ENCODE data around the gene ABCA7. TPM values are rescaled to one million over a fixed set of nuclear protein-coding genes. Genes with fewer than 3 reads are reported as not detected.

The ABCA7 gene
- total RNA-seq, 2 experiments from 2014 or later = 28.3 to 29.3 TPM

GRCh38 chr19:1015061-1015781, 24.7 kb upstream of the ABCA7 start:
- Mint-ChIP-seq H3K4me3 (no peak overlapping the region), H3K27ac (no peak overlapping the region), H3K36me3 (peaks cover 6% of the 10 kb centered on the region), H3K27me3 (no peaks in the 10 kb centered on the region), H3K9me3 (no peaks in the 10 kb centered on the region), H3K4me1 (ENCODE audit: low read depth) (peaks cover 39% of the 10 kb centered on the region)
- intact Hi-C loops (cut with micrococcal nuclease) = no loop called here
- POLR2A ChIA-PET = no interaction called here
- CTCF ChIA-PET = no interaction called here
- DNase-seq = no peak

- H3K9me3 Mint-ChIP-seq = no peaks in the 10 kb centered on the region
- peaks cover 6% of the 10 kb centered on the region for H3K36me3 Mint-ChIP-seq
- no peak overlapping the region for H3K27ac Mint-ChIP-seq
- intact Hi-C loops (cut with micrococcal nuclease) = no loop called here
- ChIA-PET CTCF (no interaction called here), POLR2A (no interaction called here)
- peak; percentile 26 for DNase-seq
- H3K4me1 Mint-ChIP-seq (ENCODE audit: low read depth) = peaks cover 39% of the 10 kb centered on the region
- H3K4me3 Mint-ChIP-seq = no peak overlapping the region
- H3K27me3 Mint-ChIP-seq = no peaks in the 10 kb centered on the region
Measured at GRCh38 chr19:1015782-1016646, 23.9 kb upstream of the ABCA7 start.

GRCh38 chr19:1016647-1017114, 23.2 kb upstream of the ABCA7 start:
- Mint-ChIP-seq H3K4me3 (peak overlapping the region; percentile 8), H3K4me1 (ENCODE audit: low read depth) (peaks cover 45% of the 10 kb centered on the region), H3K27me3 (peaks cover 3% of the 10 kb centered on the region), H3K27ac (peak overlapping the region; percentile 74), H3K36me3 (peaks cover 11% of the 10 kb centered on the region), H3K9me3 (no peaks in the 10 kb centered on the region)
- ChIA-PET CTCF (interaction anchor here (0.7 kb wide), 1 partner anchor 222 kb away, joined by 3 read pairs; no protein-coding TSS in a partner anchor), POLR2A (no interaction called here)
- DNase-seq = no peak
- intact Hi-C loops (cut with micrococcal nuclease) = no loop called here

GRCh38 chr19:1017115-1017905, 22.6 kb upstream of the ABCA7 start:
- Mint-ChIP-seq H3K27me3 (peaks cover 3% of the 10 kb centered on the region), H3K9me3 (no peaks in the 10 kb centered on the region), H3K27ac (peak overlapping the region; percentile 74), H3K4me1 (ENCODE audit: low read depth) (peaks cover 47% of the 10 kb centered on the region), H3K4me3 (peak overlapping the region; percentile 16), H3K36me3 (peaks cover 11% of the 10 kb centered on the region)
- DNase-seq = no peak
- POLR2A ChIA-PET = no interaction called here
- intact Hi-C loops (cut with micrococcal nuclease) = no loop called here
- CTCF ChIA-PET = interaction anchor here (0.7 kb wide), 1 partner anchor 221 kb away, joined by 3 read pairs; no protein-coding TSS in a partner anchor

DNA sequence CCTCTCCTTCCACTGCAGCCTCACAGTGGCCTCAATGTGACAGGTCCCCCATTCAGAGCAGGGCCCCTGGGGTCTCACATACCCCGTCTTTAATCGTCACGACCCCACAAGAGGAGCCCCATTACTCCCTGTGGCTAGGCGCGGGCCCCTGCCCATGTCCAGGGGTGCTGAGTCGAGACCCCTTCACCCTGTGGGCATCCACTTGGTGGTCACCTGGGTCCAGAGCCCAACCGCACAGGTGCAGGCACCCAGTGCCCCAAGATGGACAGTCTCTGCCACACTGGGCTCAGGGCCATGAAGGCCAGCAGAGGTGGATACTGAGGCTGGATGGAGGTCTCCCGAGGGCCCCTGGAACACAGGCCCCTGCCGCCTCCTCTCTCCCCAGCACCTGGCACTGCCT, 22.0 kb upstream of the ABCA7 start:
- Mint-ChIP-seq H3K27ac (peak overlapping the region; percentile 23), H3K9me3 (no peaks in the 10 kb centered on the region), H3K36me3 (peaks cover 11% of the 10 kb centered on the region), H3K27me3 (peaks cover 3% of the 10 kb centered on the region), H3K4me3 (peak overlapping the region; percentile 16), H3K4me1 (ENCODE audit: low read depth) (peaks cover 47% of the 10 kb centered on the region)
- intact Hi-C loops (cut with micrococcal nuclease) = no loop called here
- DNase-seq = no peak
- CTCF ChIA-PET = no interaction called here
- POLR2A ChIA-PET = no interaction called here

GRCh38 chr19:1018393-1018792, 21.5 kb upstream of the ABCA7 start:
- H3K4me3 Mint-ChIP-seq = peak overlapping the region; percentile 95
- intact Hi-C loops (cut with micrococcal nuclease) = no loop called here
- no peak overlapping the region for H3K27ac Mint-ChIP-seq
- ChIA-PET POLR2A (no interaction called here), CTCF (interaction anchor here (0.7 to 1.4 kb wide), 2 partner anchors 202 to 226 kb away, joined by 3 to 5 read pairs; no protein-coding TSS in a partner anchor)
- no peaks in the 10 kb centered on the region for H3K9me3 Mint-ChIP-seq
- DNase-seq = no peak
- H3K27me3 Mint-ChIP-seq = peaks cover 3% of the 10 kb centered on the region
- peaks cover 11% of the 10 kb centered on the region for H3K36me3 Mint-ChIP-seq
- H3K4me1 Mint-ChIP-seq (ENCODE audit: low read depth) = peaks cover 47% of the 10 kb centered on the region

DNA sequence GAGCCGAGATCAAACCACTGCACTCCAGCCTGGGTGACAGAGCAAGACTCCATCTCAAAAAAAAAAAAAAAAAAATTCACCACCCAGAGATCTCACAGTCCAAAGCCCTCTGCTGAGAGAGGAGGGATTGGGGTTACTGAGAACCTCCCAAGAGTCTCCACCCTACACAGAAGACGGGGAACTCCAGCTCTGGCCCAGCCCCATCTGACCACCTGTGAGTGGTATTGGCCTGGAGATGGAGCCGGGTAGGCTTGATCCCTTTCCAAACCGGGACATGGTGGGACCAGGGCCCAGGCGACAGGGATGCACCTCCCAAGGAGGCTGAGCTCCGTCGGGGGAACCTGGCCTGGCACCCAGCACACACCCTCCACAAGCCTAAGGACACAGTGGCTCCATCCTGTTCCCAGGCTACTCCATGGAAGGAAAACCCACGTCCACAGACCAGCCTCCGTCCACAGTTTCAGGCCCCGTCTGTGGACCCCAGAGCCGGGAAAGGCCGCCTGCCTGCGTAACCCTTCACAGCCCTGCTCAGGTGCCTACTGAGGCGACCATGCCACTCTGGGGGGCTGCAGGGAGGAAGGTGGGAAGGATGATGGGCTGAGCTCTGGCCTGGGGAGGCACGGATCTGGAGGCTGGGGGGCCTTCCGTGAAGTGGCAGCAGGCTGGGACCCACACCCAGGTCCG, 20.8 kb upstream of the ABCA7 start:
- peak overlapping the region; percentile 95 for H3K4me3 Mint-ChIP-seq
- intact Hi-C loops (cut with micrococcal nuclease) = no loop called here
- peaks cover 3% of the 10 kb centered on the region for H3K27me3 Mint-ChIP-seq
- no peak for DNase-seq
- POLR2A ChIA-PET = interaction anchor here (1.6 kb wide), 1 partner anchor 35 kb away, joined by 8 read pairs; the partner anchor contains the start of gene WDR18
- peaks cover 47% of the 10 kb centered on the region for H3K4me1 Mint-ChIP-seq (ENCODE audit: low read depth)
- no peaks in the 10 kb centered on the region for H3K9me3 Mint-ChIP-seq
- no peak overlapping the region for H3K27ac Mint-ChIP-seq
- peaks cover 10% of the 10 kb centered on the region for H3K36me3 Mint-ChIP-seq
- CTCF ChIA-PET = interaction anchor here (0.7 to 1.4 kb wide), 3 partner anchors 35 to 225 kb away, joined by 3 to 5 read pairs (median 5); partner anchors contain the start of gene WDR18

DNA sequence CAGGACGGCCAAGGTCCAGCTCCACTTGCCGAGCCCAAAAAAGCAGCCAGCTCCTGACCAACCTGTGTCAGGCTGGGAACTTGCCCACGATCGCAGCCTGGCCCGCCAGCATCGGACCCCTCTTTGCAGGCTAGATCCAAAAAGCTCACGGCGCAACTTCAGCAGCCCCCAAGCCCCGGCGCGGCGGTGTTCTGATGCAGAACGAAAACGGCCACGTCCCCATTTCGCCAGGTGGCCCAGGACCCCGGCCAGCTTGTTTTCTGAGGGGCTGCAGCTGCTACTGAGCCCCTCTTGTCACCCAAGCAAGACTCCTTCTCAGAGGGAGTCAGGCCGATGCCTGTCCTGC, 20.3 kb upstream of the ABCA7 start:
- intact Hi-C loops (cut with micrococcal nuclease) = no loop called here
- H3K27ac Mint-ChIP-seq = peak overlapping the region; percentile 86
- ChIA-PET CTCF (interaction anchor here (1.2 to 1.4 kb wide), 2 partner anchors 35 to 225 kb away, joined by 5 read pairs; partner anchors contain the start of gene WDR18), POLR2A (interaction anchor here (0.9 to 1.6 kb wide), 3 partner anchors 20 to 83 kb away, joined by 3 to 8 read pairs (median 8); partner anchors contain the start of genes ABCA7 and WDR18)
- DNase-seq = no peak
- H3K27me3 Mint-ChIP-seq = peaks cover 3% of the 10 kb centered on the region
- peak overlapping the region; percentile 95 for H3K4me3 Mint-ChIP-seq
- peaks cover 9% of the 10 kb centered on the region for H3K36me3 Mint-ChIP-seq
- peaks cover 44% of the 10 kb centered on the region for H3K4me1 Mint-ChIP-seq (ENCODE audit: low read depth)
- no peaks in the 10 kb centered on the region for H3K9me3 Mint-ChIP-seq

DNA sequence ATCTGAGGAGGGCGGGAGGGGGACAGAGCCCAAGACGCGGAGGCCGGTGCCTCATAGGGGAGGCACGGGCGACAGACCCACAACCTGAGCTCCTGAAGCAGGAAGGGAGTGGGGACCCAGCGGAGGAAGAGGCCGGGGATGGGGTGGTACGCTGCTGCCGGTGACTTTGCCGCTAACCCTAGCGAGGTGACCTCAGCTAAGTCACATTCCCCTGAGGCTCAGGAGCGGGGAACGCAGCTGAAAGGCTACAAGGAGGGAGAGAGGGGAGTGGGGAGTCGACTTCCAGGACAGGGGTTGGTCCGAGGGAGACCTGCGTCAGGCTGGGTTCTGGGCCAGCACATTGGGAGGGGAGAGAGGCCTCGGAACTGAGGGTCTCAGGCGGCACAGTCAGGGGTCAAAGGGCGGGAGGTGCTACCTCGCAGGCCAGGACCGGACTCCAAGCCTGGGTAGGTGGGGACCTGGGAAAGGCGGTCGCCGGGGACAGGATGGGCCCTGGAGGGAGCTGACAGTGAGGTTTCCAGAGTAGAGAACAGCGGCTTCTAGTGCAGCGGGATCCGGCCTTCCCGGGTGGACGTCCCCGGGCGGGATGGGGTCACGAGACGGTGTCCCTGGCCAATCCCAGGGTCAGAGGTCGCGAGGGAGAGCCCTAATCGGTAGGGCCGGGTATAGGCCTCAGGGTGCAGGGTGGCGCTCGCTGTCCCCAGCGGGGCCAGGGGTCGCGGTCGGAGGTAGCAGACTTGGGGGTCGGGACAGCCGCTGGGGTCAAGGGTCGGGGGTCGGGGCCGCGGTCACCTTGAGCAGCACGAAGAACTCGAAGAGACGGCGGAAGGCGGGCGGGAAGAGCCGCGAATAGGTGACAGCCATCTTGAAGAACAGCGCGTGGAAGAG, 19.7 kb upstream of the ABCA7 start:
- peak; percentile 38 for DNase-seq
- Mint-ChIP-seq H3K36me3 (peaks cover 9% of the 10 kb centered on the region), H3K4me1 (ENCODE audit: low read depth) (peaks cover 46% of the 10 kb centered on the region)

GRCh38 chr19:1020868-1021425, 19.0 kb upstream of the ABCA7 start, which contains the start of gene TMEM259:
TMEM259 (minus strand) TSS chr19:1021123; CDS start chr19:1020996, 127 bp downstream.
- ChIA-PET POLR2A (interaction anchor here (0.9 to 1.9 kb wide), 11 partner anchors 9 to 248 kb away, joined by 3 to 9 read pairs (median 5); partner anchors contain the start of genes ABCA7, CIRBP, GPX4 and WDR18), CTCF (interaction anchor here (1.0 to 2.0 kb wide), 5 partner anchors 19 to 246 kb away, joined by 3 to 6 read pairs (median 5); partner anchors contain the start of genes ABCA7 and ARHGAP45)
- Mint-ChIP-seq H3K27me3 (peaks cover 3% of the 10 kb centered on the region), H3K9me3 (no peaks in the 10 kb centered on the region), H3K4me3 (peak within 1 kb of the TSS; percentile 95), H3K36me3 (peaks cover 9% of the 10 kb centered on the region), H3K4me1 (ENCODE audit: low read depth) (peaks cover 43% of the 10 kb centered on the region), H3K27ac (peak within 1 kb of the TSS; percentile 99)
- intact Hi-C loops (cut with micrococcal nuclease) = loop anchor here (1.0 to 5.0 kb wide), 8 partner anchors 20 to 224 kb away; partner anchors contain the start of genes ABCA7, ATP5F1D, GPX4 and GRIN3B
- peak; percentile 98 for DNase-seq

More for the DNA sequence above, 19.7 kb upstream of the ABCA7 start:
- H3K27ac Mint-ChIP-seq = peak overlapping the region; percentile 86
- H3K27me3 Mint-ChIP-seq = peaks cover 3% of the 10 kb centered on the region
- ChIA-PET POLR2A (interaction anchor here (0.6 to 1.6 kb wide), 5 partner anchors 19 to 83 kb away, joined by 3 to 8 read pairs (median 5); partner anchors contain the start of genes ABCA7 and WDR18), CTCF (interaction anchor here (1.2 to 1.4 kb wide), 3 partner anchors 36 to 246 kb away, joined by 5 read pairs; partner anchors contain the start of gene WDR18)
- no peaks in the 10 kb centered on the region for H3K9me3 Mint-ChIP-seq
- intact Hi-C loops (cut with micrococcal nuclease) = loop anchor here (2.0 to 5.0 kb wide), 4 partner anchors 19 to 222 kb away; partner anchors contain the start of genes ABCA7, ATP5F1D and GRIN3B
- H3K4me3 Mint-ChIP-seq = peak overlapping the region; percentile 95
